ENCODE data around the gene SFXN1.
"Not testable (repeated sequence)": the region's sequence is repeated elsewhere in the genome, so short reads cannot be mapped to it uniquely, and the experiment has no call there.

Gene SFXN1

GRCh38 chr5:175478384-175479124 lies at the start of gene SFXN1:
TSS of gene SFXN1 (plus strand) at chr5:175478560. CDS start at chr5:175492104, 13,544 bp downstream.
- DNase-seq: peak; percentile 85 to 88 (median 87)

- no peak for DNase-seq
Measured at GRCh38 chr5:175434800-175435199, 43.6 kb upstream of the SFXN1 start.

GRCh38 chr5:175436359-175436758 lies 42.0 kb upstream of the SFXN1 start:
- no peak for DNase-seq

GRCh38 chr5:175438234-175438857 lies 40.0 kb upstream of the SFXN1 start:
- no peak for DNase-seq

GRCh38 chr5:175443514-175444059 lies 34.8 kb upstream of the SFXN1 start:
- DNase-seq: no peak

GRCh38 chr5:175444060-175444904 lies 34.1 kb upstream of the SFXN1 start, which contains the start of gene DRD1:
TSS of gene DRD1 (minus strand) at chr5:175444182. CDS start at chr5:175443099, 1,083 bp downstream.
- DNase-seq: peak; percentile 31 to 64 (median 42)

- peak in 2 of 3 experiments; percentile 42 to 64 for DNase-seq
Measured at GRCh38 chr5:175444905-175445456, 33.4 kb upstream of the SFXN1 start.

GRCh38 chr5:175446378-175446777 lies 32.0 kb upstream of the SFXN1 start:
- not testable (repeated sequence) for DNase-seq

GRCh38 chr5:175447571-175447970 lies 30.8 kb upstream of the SFXN1 start:
- DNase-seq: peak in 1 of 3 experiments; percentile 25

GRCh38 chr5:175448276-175448675 lies 30.1 kb upstream of the SFXN1 start:
- no peak for DNase-seq

GRCh38 chr5:175452166-175452565 lies 26.2 kb upstream of the SFXN1 start:
- DNase-seq: peak; percentile 13 to 96 (median 78)

GRCh38 chr5:175454338-175454737 lies 24.0 kb upstream of the SFXN1 start:
- DNase-seq: not testable (repeated sequence)

- no peak for DNase-seq
Measured at GRCh38 chr5:175456105-175456742, 22.1 kb upstream of the SFXN1 start.

GRCh38 chr5:175457466-175457865 lies 20.9 kb upstream of the SFXN1 start:
- peak in 1 of 3 experiments; percentile 11 for DNase-seq

- DNase-seq: peak; percentile 32 to 59 (median 54)
Measured at GRCh38 chr5:175460126-175460525, 18.2 kb upstream of the SFXN1 start.

GRCh38 chr5:175460552-175460951 lies 17.8 kb upstream of the SFXN1 start:
- no peak for DNase-seq

GRCh38 chr5:175461370-175461769 lies 17.0 kb upstream of the SFXN1 start:
- no peak for DNase-seq

GRCh38 chr5:175463641-175464040 lies 14.7 kb upstream of the SFXN1 start:
- DNase-seq: peak; percentile 39 to 94 (median 78)

- DNase-seq: peak; percentile 70 to 89 (median 86)
Measured at GRCh38 chr5:175464074-175464941, 14.1 kb upstream of the SFXN1 start.

- no peak for DNase-seq
Measured at GRCh38 chr5:175464942-175465233, 13.5 kb upstream of the SFXN1 start.

GRCh38 chr5:175465282-175465681 lies 13.1 kb upstream of the SFXN1 start:
- no peak for DNase-seq
